Fibroblast of mammary gland (primary cell): ENCODE results near the gene FCHSD2.

ENCODE experiments used
- DNase-seq: peaks from one replicate; pipeline ENCODE4 v3.0.0-alpha.2; 2010; ENCODE audit warnings: low read depth
- H3K4me3 ChIP-seq: 2 replicates; pipeline ENCODE4 v1.5.1; 2011; ENCODE audit warnings: low read depth, mild to moderate bottlenecking, low read length, moderate library complexity; ENCODE audit not compliant: control insufficient read depth
- CTCF ChIP-seq: conservative IDR thresholded peaks from 2 replicates; pipeline ENCODE4 v1.5.1; 2011; ENCODE audit warnings: low read depth, low read length, inconsistent platforms; ENCODE audit not compliant: control insufficient read depth, insufficient read depth

Gene FCHSD2

GRCh38 chr11:72856551-72857345 is 285.4 kb downstream of the FCHSD2 start:
- DNase-seq: no peak

GRCh38 chr11:72856065-72856464 is 286.1 kb downstream of the FCHSD2 start:
- TF ChIP-seq CTCF: no peak
- DNase-seq: no peak
- no peak overlapping the region for H3K4me3 ChIP-seq

More at GRCh38 chr11:72856551-72857345, 285.4 kb downstream of the FCHSD2 start:
- H3K4me3 ChIP-seq: no peak overlapping the region
- no peak for TF ChIP-seq CTCF

- no peak for TF ChIP-seq CTCF
- H3K4me3 ChIP-seq: no peak overlapping the region
- DNase-seq: no peak
Observed at GRCh38 chr11:72851726-72852125, 290.4 kb downstream of the FCHSD2 start.

GRCh38 chr11:72850832-72851231 is 291.3 kb downstream of the FCHSD2 start:
- no peak overlapping the region for H3K4me3 ChIP-seq
- TF ChIP-seq CTCF: no peak
- no peak for DNase-seq

- peak; percentile 74 for TF ChIP-seq CTCF
- DNase-seq: peak; percentile 57
Observed at GRCh38 chr11:72848846-72849466, 293.2 kb downstream of the FCHSD2 start.

GRCh38 chr11:72844356-72844755 is 297.8 kb downstream of the FCHSD2 start:
- DNase-seq: peak; percentile 33
- TF ChIP-seq CTCF: no peak
- no peak overlapping the region for H3K4me3 ChIP-seq

More at GRCh38 chr11:72848846-72849466, 293.2 kb downstream of the FCHSD2 start:
- H3K4me3 ChIP-seq: no peak overlapping the region
